Activated CD8-positive, alpha-beta memory T cell treated with anti-CD3 and anti-CD28 coated beads, Interleukin-2, amount 50 U/mL, for 4 hours (primary cell): ENCODE measurements around the gene NDST1.

Source experiments
- DNase-seq: peaks from one replicate; pipeline ENCODE4 v3.0.0-alpha.2; 2020

Gene NDST1

GRCh38 chr5:150573867-150574817 lies 66.2 kb downstream of the NDST1 start:
- DNase-seq, result no peak

DNA sequence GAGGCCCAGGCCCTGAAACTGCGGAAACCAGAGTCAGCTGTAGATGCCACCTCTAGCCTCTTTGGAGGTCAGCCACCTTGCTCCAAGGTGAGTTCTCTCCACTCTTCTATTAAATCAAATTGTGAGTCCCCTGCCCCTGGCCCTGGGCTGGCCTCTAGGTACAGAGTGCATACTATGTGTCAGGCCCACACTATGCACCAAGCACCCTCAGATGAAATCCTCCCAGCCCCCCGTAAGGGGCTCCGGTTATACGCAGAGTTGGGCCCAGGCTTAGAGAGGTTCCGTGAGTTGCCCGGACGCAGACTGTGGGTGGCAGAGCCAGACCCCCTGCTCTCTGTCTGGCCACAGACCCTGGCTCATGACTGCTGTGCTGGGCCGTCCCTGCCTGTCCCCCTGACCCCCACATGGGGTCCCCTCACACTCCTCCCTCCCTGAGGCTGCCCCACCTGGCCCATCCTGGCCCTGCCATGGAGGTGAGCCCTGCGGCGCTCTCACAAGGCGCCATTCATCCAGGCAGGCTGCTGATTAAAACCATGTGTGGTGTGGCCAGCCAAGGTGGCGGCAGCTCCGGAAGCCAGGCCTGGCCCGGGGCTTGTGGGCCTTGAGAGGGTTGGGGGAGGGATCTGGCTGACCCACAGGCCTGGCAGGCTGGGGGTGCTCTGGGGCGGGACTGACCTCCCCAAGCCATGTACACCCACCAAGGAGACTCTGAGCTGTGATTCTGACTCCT lies 67.1 kb downstream of the NDST1 start:
- DNase-seq, result no peak

GRCh38 chr5:150575745-150576448 lies 68.0 kb downstream of the NDST1 start:
- DNase-seq, result no peak

DNA sequence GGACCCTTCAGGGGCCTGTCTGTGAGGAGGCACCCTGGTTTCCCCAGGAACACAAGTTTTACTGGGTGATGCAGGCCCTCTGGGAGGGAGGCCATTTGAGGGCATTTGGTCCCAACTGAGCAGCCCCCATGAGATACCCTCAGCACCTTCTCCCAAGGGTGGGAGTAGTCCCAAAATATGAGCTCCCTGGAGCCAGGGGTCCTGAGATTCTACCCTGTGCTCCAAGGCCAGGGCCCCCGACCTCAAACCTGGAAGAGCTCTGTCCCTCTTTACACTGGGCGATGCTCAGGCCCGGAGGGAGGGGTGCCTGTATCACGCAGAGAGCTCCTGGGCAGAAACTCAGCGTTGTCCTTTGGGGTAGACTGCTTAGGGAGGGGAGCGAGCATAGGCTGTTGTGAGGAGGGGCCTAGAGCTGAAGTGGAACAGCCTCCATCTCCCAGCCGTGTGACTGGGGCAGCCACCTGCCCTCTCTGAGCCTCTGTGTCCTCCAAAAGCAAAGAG lies 68.6 kb downstream of the NDST1 start:
- DNase-seq, result no peak

DNA sequence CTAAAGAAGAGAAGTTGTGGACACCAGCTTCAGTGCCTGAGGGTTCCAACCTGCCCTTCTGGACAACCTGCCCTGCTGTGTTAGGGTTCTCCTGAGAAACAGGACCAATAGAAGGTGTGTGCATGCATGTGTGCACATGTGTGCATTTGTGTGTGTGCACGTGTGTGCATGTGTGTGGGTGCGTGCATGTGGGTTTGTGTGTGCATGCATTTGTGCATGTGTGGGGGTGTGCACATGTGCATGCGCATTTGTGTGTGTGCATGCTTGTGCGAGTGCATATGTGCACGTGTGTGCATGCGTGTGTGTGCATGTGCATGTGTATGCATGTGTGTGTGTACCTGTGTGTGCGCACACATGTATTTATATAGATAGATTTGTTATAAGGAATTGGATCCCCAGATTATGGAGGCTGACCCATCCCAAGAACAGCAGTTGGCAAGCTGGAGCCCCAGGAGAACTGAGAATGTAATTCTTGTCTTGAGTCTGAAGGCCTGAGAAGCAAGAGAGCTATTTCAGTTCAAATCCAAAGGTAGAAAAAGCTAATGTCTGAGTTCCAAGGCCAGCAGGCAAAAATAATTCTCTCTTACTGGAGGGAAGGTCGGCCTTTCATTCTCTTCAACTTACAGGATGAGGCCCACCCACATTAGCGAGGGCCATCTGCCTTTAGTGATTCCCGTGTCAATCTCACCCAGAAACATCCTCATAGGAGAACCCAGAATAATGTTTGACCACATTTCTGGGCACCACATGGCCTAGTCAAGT lies 69.6 kb downstream of the NDST1 start:
- no peak for DNase-seq

GRCh38 chr5:150578781-150579461 lies 71.0 kb downstream of the NDST1 start:
- DNase-seq, result no peak

GRCh38 chr5:150579462-150580400 lies 71.8 kb downstream of the NDST1 start:
- DNase-seq, result no peak

DNA sequence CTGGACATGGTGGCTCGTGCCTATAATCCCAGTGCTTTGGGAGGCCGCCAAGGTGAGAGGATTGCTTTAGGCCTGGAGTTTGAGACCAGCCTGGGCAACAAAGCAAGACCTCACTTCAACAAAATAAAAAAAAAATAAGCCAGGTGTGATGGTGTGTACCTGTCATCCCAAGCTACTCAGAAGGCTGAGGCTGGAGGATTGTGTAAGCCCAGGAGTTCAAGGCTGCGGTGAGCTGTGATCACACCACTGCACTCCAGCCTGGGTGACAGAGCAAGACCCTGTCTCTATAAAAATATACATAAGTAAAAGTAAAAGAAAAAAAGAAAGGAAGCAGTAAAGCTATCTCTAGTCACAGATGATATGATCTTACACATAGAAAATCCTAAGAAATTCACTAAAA lies 73.0 kb downstream of the NDST1 start:
- DNase-seq, result no peak

DNA sequence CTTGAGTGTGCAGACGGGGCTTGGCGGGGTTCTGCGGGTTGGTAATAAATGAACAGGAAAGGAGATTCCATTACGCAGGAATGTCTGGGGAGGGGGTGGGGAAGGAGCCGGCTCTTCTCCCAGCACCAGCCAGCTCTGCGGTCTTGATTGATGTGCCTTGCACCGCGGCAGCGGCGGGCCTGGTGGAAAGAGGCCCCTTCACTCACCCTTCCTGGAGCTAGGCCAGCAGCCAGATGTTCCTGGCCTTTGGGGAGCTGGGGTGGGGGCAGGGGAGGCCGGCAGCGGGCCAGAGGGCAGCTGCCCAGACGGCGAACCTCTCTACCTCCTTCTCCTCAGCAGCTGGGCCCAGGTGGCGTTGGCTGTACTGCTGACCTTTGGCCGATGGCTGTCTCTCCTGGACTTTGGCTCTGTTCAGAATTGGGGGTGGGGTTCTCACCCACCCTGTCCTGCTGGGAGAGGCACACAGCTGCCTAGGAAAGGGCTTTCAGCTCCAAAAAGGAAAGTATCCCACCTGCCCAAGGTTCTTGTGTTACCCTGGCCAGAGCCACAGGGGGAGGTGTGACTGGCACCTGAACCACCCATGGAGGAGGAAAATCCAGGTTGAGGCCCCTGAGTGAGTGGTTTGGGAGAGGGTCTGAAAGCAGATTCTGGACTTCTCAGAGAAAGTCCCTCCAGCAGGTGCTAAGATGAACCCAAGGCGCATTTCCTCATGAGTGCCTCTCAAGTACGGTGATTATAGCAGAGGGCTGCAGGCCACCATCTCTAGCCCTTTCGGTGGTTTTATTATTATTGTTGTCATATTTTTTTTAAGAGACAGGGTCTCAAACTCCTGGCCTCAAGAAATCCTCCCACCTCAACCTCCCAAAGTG lies 74.5 kb downstream of the NDST1 start:
- no peak for DNase-seq

DNA sequence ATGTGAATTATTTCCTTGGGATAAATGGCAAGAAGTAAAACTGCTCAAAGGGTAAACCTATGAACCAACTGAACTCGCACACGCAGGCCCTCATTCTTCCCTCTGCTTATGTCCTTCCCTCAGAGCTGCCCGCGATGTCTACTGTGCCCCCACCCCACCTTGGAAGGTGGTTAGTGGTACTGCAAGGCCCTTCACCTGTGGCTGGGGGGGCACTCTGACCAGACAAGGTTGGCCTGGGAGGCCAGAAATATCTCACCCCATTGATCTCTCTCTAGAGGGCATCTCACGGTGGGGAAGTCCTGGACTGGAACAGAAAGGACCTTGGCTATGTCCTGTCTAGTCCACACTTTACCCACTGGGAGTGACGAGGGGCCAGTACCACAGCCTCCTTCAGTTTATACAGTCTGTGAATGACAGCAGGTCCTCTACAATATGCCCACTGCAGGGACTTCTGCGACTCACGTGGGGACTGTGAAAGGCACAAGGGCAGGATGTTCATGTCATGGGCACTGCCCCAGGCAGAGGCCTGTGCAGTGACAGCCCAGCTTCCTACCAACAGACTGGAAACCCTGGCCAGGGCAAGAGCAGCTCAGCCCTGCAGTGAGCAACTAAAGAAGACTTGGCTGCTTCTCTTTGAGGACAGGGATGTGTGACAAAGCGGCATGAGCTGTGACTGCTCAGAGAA lies 75.8 kb downstream of the NDST1 start:
- no peak for DNase-seq

- DNase-seq, result no peak
Measured at GRCh38 chr5:150584556-150585335, 76.8 kb downstream of the NDST1 start.

DNA sequence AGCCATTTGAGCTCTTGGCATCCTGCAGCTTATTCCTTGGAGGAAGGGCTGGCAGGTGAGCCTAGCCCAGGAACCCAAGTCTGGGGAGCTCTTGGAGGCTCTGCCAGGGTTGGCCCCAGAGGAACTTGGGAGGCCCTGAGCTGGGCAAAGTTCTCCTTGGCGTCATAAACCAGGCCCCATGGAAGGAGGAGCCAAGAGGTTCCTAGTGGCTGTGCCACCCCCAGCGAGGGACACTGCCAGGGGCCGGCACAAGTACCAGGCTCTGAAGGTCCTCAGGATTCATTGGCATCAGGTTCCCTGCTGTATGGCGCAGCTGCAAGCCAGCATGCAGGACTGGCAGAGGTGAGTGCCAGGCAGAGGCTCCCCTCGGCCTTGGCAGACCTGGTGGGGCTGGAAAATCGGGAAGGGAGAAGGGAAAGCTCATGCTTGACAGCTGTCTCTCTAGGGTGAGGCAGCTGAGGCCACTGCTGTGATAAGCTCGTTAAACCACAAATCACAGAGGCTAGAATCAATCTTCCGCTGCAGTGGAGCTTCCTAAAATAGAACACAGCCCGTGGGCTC lies 77.9 kb downstream of the NDST1 start:
- no peak for DNase-seq

- no peak for DNase-seq
Measured at GRCh38 chr5:150587016-150587415, 79.1 kb downstream of the NDST1 start.

DNA sequence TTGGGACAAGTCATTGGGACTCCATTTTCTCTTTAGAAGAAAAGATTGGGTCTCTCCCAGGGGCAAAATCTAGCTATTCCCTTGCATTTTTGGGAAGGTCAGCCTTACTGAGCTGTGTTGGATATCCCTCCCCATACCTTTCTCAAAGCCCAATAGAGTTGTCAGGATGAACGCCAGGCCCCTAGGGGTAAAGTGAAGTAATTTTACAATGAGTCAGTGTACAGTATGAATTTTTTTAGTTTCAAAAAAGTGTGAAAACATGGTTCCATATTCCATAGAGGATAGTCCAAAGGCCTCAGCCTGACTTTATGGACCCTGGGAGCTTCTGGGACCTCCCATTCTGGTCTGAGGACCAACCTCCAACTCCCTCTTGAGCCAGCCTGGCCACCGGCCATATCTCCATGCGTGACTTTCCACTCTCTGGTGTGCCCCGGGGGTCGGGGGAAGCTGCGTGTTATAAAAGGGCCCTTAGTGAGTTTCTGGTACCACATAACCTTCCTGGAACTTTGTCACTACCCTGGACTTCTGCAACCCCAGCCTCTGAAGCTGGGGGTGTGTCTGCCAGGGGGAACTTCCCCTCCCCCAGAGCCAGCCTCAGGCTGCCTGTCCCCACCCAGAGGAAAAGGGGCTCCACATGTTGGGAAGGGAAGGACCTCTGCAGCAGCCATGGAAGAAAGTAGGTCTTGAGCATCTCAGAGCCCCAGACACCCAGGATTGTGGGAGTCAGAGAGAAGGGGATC lies 80.1 kb downstream of the NDST1 start:
- DNase-seq, result no peak

GRCh38 chr5:150588596-150588890 lies 80.6 kb downstream of the NDST1 start:
- no peak for DNase-seq

- DNase-seq, result no peak
Measured at GRCh38 chr5:150589862-150590601, 82.1 kb downstream of the NDST1 start.
